SK-N-SH (cell line): Measurements from ENCODE around the gene HDAC8.

Source experiments
- CHD2 ChIP-seq: fragments of 150-350 bp; IDR thresholded peaks from 2 replicates; pipeline ENCODE4 v1.6.1; 2018; ENCODE audit warnings: low read length; ENCODE audit not compliant: partially characterized antibody
- EP300 ChIP-seq, 2 experiments: IDR thresholded peaks; 2 replicates each; pipeline versions ENCODE4 v1.4.0 to v1.6.1; 2012; ENCODE audit warnings: borderline replicate concordance in 1 of 2, low read depth in 1 of 2, low read length in 1 of 2
- FOXM1 ChIP-seq: IDR thresholded peaks from 2 replicates; pipeline ENCODE4 v1.4.0; 2012; ENCODE audit warnings: low read depth, mild to moderate bottlenecking
- JUND ChIP-seq: IDR thresholded peaks from 2 replicates; pipeline ENCODE4 v1.4.0; 2012
- MEF2A ChIP-seq: IDR thresholded peaks from 2 replicates; pipeline ENCODE4 v1.4.0; 2012; ENCODE audit warnings: low read depth, borderline replicate concordance
- NRF1 ChIP-seq: IDR thresholded peaks from 2 replicates; pipeline ENCODE4 v1.6.1; 2012; ENCODE audit warnings: low read depth, mild to moderate bottlenecking, low read length
- POLR2AphosphoS5 ChIP-seq: IDR thresholded peaks from 2 replicates; pipeline ENCODE4 v1.6.1; 2012; ENCODE audit warnings: low read depth, low read length
- RAD21 ChIP-seq: IDR thresholded peaks from 2 replicates; pipeline ENCODE4 v1.6.1; 2012; ENCODE audit warnings: mild to moderate bottlenecking, low read length
- RCOR1 ChIP-seq: fragments of 150-350 bp; IDR thresholded peaks from 2 replicates; pipeline ENCODE4 v1.6.1; 2017; ENCODE audit warnings: antibody characterized with exemption, low read length
- YY1 ChIP-seq: IDR thresholded peaks from 2 replicates; pipeline ENCODE4 v1.4.0; 2012; ENCODE audit warnings: low read depth, mild to moderate bottlenecking
- TF ChIP-seq, protein P1 (sequence below): fragments of 200-600 bp; sonication (generic); IDR thresholded peaks from 2 replicates; pipeline ENCODE4 v1.6.1; 2017; ENCODE audit warnings: antibody characterized with exemption, mild to moderate bottlenecking, moderate library complexity
- TF ChIP-seq, protein P2 (sequence below): IDR thresholded peaks from 2 replicates; pipeline ENCODE4 v1.6.1; 2012; ENCODE audit warnings: mild to moderate bottlenecking, low read depth, low read length, moderate library complexity

DNA sequence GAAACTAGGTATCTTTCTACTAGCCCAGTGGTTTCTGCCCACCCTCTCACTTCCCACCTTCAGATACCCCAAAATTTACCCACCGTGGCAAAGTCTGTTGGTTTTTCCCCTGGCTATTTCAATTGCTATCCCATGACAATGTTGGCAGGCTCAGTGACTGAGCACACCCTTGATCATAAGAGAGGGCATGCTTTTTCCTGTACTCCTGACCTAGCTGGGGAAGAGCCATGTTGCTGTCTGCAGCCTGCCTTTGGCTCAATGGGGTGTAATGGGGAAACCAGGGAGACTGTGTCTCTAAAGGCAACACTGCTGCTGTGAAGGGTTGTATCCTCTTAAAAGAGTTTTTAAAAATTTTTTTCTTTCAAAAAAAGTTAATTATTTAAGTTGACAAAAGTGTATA, 176.5 kb downstream of the HDAC8 start:
- TF ChIP-seq RCOR1, result no peak
- TF ChIP-seq, protein P1, sequence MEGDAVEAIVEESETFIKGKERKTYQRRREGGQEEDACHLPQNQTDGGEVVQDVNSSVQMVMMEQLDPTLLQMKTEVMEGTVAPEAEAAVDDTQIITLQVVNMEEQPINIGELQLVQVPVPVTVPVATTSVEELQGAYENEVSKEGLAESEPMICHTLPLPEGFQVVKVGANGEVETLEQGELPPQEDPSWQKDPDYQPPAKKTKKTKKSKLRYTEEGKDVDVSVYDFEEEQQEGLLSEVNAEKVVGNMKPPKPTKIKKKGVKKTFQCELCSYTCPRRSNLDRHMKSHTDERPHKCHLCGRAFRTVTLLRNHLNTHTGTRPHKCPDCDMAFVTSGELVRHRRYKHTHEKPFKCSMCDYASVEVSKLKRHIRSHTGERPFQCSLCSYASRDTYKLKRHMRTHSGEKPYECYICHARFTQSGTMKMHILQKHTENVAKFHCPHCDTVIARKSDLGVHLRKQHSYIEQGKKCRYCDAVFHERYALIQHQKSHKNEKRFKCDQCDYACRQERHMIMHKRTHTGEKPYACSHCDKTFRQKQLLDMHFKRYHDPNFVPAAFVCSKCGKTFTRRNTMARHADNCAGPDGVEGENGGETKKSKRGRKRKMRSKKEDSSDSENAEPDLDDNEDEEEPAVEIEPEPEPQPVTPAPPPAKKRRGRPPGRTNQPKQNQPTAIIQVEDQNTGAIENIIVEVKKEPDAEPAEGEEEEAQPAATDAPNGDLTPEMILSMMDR, result no peak
- TF ChIP-seq RAD21, result no peak
- TF ChIP-seq, protein P2, sequence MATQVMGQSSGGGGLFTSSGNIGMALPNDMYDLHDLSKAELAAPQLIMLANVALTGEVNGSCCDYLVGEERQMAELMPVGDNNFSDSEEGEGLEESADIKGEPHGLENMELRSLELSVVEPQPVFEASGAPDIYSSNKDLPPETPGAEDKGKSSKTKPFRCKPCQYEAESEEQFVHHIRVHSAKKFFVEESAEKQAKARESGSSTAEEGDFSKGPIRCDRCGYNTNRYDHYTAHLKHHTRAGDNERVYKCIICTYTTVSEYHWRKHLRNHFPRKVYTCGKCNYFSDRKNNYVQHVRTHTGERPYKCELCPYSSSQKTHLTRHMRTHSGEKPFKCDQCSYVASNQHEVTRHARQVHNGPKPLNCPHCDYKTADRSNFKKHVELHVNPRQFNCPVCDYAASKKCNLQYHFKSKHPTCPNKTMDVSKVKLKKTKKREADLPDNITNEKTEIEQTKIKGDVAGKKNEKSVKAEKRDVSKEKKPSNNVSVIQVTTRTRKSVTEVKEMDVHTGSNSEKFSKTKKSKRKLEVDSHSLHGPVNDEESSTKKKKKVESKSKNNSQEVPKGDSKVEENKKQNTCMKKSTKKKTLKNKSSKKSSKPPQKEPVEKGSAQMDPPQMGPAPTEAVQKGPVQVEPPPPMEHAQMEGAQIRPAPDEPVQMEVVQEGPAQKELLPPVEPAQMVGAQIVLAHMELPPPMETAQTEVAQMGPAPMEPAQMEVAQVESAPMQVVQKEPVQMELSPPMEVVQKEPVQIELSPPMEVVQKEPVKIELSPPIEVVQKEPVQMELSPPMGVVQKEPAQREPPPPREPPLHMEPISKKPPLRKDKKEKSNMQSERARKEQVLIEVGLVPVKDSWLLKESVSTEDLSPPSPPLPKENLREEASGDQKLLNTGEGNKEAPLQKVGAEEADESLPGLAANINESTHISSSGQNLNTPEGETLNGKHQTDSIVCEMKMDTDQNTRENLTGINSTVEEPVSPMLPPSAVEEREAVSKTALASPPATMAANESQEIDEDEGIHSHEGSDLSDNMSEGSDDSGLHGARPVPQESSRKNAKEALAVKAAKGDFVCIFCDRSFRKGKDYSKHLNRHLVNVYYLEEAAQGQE, result no peak
- TF ChIP-seq CHD2, result no peak
- TF ChIP-seq EP300 (IDR thresholded peaks at IDR 0.05; ENCODE audit: borderline replicate concordance in 1 of 2, low read depth in 1 of 2, low read length in 1 of 2), result no peak
- no peak for TF ChIP-seq POLR2AphosphoS5
- no peak for TF ChIP-seq YY1
- TF ChIP-seq MEF2A, result no peak
- no peak for TF ChIP-seq FOXM1
- TF ChIP-seq NRF1, result no peak
- TF ChIP-seq JUND, result no peak
